Skeletal muscle cell (primary cell): ENCODE results near the gene PODN.

Source experiments
- DNase-seq: peaks from one replicate; pipeline ENCODE4 v3.0.0-alpha.2; 2010; ENCODE audit warnings: low read depth
- H3K4me3 ChIP-seq: 2 replicates; pipeline ENCODE4 v1.5.1; 2011; ENCODE audit warnings: low read depth, mild to moderate bottlenecking, control low read depth, low read length, moderate library complexity

Gene PODN

GRCh38 chr1:53086491-53087070 is 24.6 kb downstream of the PODN start:
- no peak overlapping the region for H3K4me3 ChIP-seq
- no peak for DNase-seq

GRCh38 chr1:53087332-53088285 is 25.6 kb downstream of the PODN start:
- DNase-seq = peak; percentile 17
- no peak overlapping the region for H3K4me3 ChIP-seq

GRCh38 chr1:53088616-53089300 is 26.7 kb downstream of the PODN start:
- H3K4me3 ChIP-seq = no peak overlapping the region
- DNase-seq = no peak

- no peak overlapping the region for H3K4me3 ChIP-seq
- DNase-seq = no peak
Measured at GRCh38 chr1:53089478-53090226, 27.6 kb downstream of the PODN start.

GRCh38 chr1:53090227-53091147 is 28.5 kb downstream of the PODN start:
- no peak for DNase-seq
- no peak overlapping the region for H3K4me3 ChIP-seq

GRCh38 chr1:53091841-53092645 is 30.0 kb downstream of the PODN start:
- no peak for DNase-seq

GRCh38 chr1:53092659-53093450 is 30.8 kb downstream of the PODN start:
- DNase-seq = no peak
- no peak overlapping the region for H3K4me3 ChIP-seq

More at GRCh38 chr1:53091841-53092645, 30.0 kb downstream of the PODN start:
- H3K4me3 ChIP-seq = no peak overlapping the region

- H3K4me3 ChIP-seq = no peak overlapping the region
- no peak for DNase-seq
Measured at GRCh38 chr1:53093451-53093754, 31.4 kb downstream of the PODN start.

GRCh38 chr1:53093778-53094532 is 31.9 kb downstream of the PODN start:
- no peak for DNase-seq
- no peak overlapping the region for H3K4me3 ChIP-seq

- H3K4me3 ChIP-seq = no peak overlapping the region
- DNase-seq = no peak
Measured at GRCh38 chr1:53094533-53094919, 32.5 kb downstream of the PODN start.

- H3K4me3 ChIP-seq = no peak overlapping the region
- DNase-seq = no peak
Measured at GRCh38 chr1:53104289-53104913, 42.4 kb downstream of the PODN start.

- no peak for DNase-seq
Measured at GRCh38 chr1:53107090-53107489, 45.1 kb downstream of the PODN start.

GRCh38 chr1:53107570-53108322 is 45.7 kb downstream of the PODN start:
- no peak overlapping the region for H3K4me3 ChIP-seq
- no peak for DNase-seq

More at GRCh38 chr1:53107090-53107489, 45.1 kb downstream of the PODN start:
- H3K4me3 ChIP-seq = no peak overlapping the region

- no peak overlapping the region for H3K4me3 ChIP-seq
- no peak for DNase-seq
Measured at GRCh38 chr1:53108646-53109580, 46.9 kb downstream of the PODN start.
